Activated CD8-positive, alpha-beta T cell treated with anti-CD3 and anti-CD28 coated beads, Interleukin-2, amount 10 ng/mL, durations not matched to agents 7 days and 5 days (primary cell): ENCODE measurements around the gene OMP. TPM values are rescaled to one million over a fixed set of nuclear protein-coding genes. Genes with fewer than 3 reads are reported as not detected.

Experiments
- total RNA-seq, 2 experiments: library from RNA; stranded (reverse); gene quantifications; one replicate each; pipeline ENCODE4 v1.2.3, GENCODE V29; 2021

OMP gene
- total RNA-seq, 2 experiments from 2014 or later = not detected

Other genes with a start within 250 kb of the OMP start
- gene ACER3, start 241.9 kb upstream of the OMP start, total RNA-seq = 10 to 100 TPM in 1 of 2 experiments, 1 to 10 TPM in 1; 9.4 to 13.8 TPM
- not detected for gene B3GNT6, start 68.4 kb upstream of the OMP start, total RNA-seq
- 1 to 10 TPM; 1.0 to 1.4 TPM for gene CAPN5, start 35.9 kb upstream of the OMP start, total RNA-seq
- gene MYO7A, start 25.4 kb downstream of the OMP start, total RNA-seq = not detected
- not detected for gene GDPD4, start 198.8 kb downstream of the OMP start, total RNA-seq